Measurements from ENCODE around the gene RPS18. TPM values are rescaled to one million over a fixed set of nuclear protein-coding genes. Genes with fewer than 3 reads are reported as not detected.

The RPS18 gene
- total and polyA plus RNA-seq, 9 of the 15 experiments (the other 6 are each of a cell fraction or from before 2014, with no cell fraction given), result 5,023 to 17,516 (median 8,131) TPM

DNA sequence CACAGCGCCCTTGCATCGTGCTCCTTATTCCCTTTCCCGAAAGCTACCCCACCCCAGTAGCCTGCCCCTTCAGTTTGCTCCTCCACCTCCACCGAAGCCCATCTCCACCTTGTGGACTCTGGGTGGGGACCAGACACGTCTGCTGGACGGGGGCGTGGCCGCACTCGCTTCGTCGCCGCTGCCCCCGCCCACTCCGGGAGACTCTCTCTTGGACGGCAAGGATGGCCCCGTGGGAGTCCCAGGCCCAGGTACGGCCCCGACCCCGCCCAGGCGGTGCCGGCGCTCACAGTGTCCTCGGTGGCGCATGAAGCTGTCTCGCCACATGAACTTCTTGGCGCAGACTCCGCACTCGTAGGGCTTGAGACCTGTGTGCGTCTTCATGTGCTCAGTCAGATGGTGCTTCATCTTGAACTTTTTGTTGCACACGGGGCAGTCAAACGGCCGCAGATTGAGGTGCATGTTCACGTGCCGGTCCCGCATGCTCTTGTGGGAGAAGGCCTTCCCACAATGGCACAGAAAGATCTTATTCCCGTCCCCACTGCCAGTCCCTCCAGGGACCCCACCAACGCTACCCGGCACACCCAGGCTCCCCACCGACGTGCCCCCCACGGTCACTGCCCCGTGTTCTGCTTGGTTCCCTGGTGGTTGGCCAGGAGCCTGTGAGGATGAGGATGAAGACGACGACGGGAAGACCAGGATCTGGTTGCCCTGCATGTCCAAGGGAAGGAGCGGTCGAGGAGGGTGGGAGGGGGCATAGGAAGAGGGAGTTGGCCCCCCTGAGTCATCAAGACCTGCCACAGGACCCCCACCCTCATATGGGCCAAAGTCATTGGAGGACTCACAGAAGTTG lies 43.3 kb downstream of the RPS18 start (continued):
- TF ChIP-seq KDM5B (IDR thresholded peaks at IDR 0.05; ENCODE audit: insufficient replicate concordance, low read depth, low read length), result peak; percentile 12
- no peak for TF ChIP-seq ZNF75A (CRISPR knock-in tag; IDR thresholded peaks at IDR 0.05)
- no peak for TF ChIP-seq DNMT1 (IDR thresholded peaks at IDR 0.05)
- peak; percentile 51; the same call in 1 of the 2 replicates for TF ChIP-seq POLR2AphosphoS2 (IDR thresholded peaks at IDR 0.05; ENCODE audit: low read length)
- TF ChIP-seq CHD7 (IDR thresholded peaks at IDR 0.05; ENCODE audit: low read depth, low read length), result no peak
- TF ChIP-seq EP400 (IDR thresholded peaks at IDR 0.05), result peak; percentile 25; the same call in 1 of the 2 replicates
- no peak for TF ChIP-seq SMARCA4 (IDR thresholded peaks at IDR 0.05)
- no peak for TF ChIP-seq HMG20B (CRISPR knock-in tag; IDR thresholded peaks at IDR 0.05)
- no peak for TF ChIP-seq FOSL1 (tag; conservative IDR thresholded peaks at IDR 0.05)
- no peak for TF ChIP-seq ZNF124 (CRISPR knock-in tag; IDR thresholded peaks at IDR 0.05)
- no peak for TF ChIP-seq PTTG1 (tag; IDR thresholded peaks at IDR 0.05; ENCODE audit: low read depth)
- no peak for TF ChIP-seq NBN (IDR thresholded peaks at IDR 0.05; ENCODE audit: low read depth)
- TF ChIP-seq TEAD1 (CRISPR knock-in tag; IDR thresholded peaks at IDR 0.05), result no peak
- no peak for TF ChIP-seq SP2 (IDR thresholded peaks at IDR 0.05; ENCODE audit: extremely low read depth, low read depth, low read length, poor library complexity, severe bottlenecking)
- TF ChIP-seq ZBED1 (IDR thresholded peaks at IDR 0.05), result no peak
- TF ChIP-seq YY1 (IDR thresholded peaks at IDR 0.05; ENCODE audit: borderline replicate concordance in 1 of 3, control insufficient read depth in 1 of 3, extremely low read depth in 1 of 3, insufficient read depth in 3 of 3, insufficient read length in 1 of 3, insufficient replicate concordance in 2 of 3, low read depth in 1 of 3, low read length in 2 of 3), result peak in 1 of 3 experiments; percentile 31
- TF ChIP-seq RCOR1 (IDR thresholded peaks at IDR 0.05; ENCODE audit: borderline replicate concordance in 1 of 2, low read depth in 2 of 2, low read length in 2 of 2), result no peak

Data from K562 (cell line).